H1 (cell line): ENCODE data around the gene CMSS1. TPM values are rescaled to one million over a fixed set of nuclear protein-coding genes. Genes with fewer than 3 reads are reported as not detected.

Experiments
- CTCF ChIA-PET: fragments of 300-600 bp; sonication (Branson Sonifier 250); formaldehyde crosslinking; loops from one replicate; lab custom pipeline; 2021; ENCODE audit not compliant: partially characterized antibody; lab: Charles Lee
- POLR2A ChIA-PET: fragments of 300-600 bp; sonication (Branson Sonifier 250); formaldehyde crosslinking; loops from one replicate; lab custom pipeline; 2021; ENCODE audit warnings: inconsistent platforms; ENCODE audit not compliant: partially characterized antibody; lab: Charles Lee
- DNase-seq, 2 experiments: peaks; one replicate each; pipeline versions ENCODE4 v3.0.0 to v3.0.0-alpha.2; 2010 to 2022; ENCODE audit warnings: low spot score in 2 of 2, low read depth in 1 of 2, mixed read lengths in 1 of 2
- FAIRE-seq: peaks from 2 replicates; lab custom pipeline; 2011; peaks lifted over from hg19 to GRCh38; lab: Jason Lieb, UNC
- H2AFZ ChIP-seq: 2 replicates; pipeline ENCODE4 v1.8.1; 2012; ENCODE audit warnings: low read length, inconsistent platforms
- H2AK5ac ChIP-seq: 2 replicates; pipeline ENCODE4 v1.6.1; 2013; ENCODE audit warnings: low read depth, low read length
- H2BK120ac ChIP-seq: replicated peaks from 2 replicates; pipeline ENCODE3; 2013; ENCODE audit warnings: low read depth, low read length, inconsistent platforms
- H2BK12ac ChIP-seq: 2 replicates; pipeline ENCODE4 v1.6.1; 2013; ENCODE audit warnings: low read depth, low read length
- H2BK15ac ChIP-seq: 2 replicates; pipeline ENCODE4 v1.6.1; 2013; ENCODE audit warnings: low read length
- H2BK20ac ChIP-seq: 2 replicates; pipeline ENCODE4 v1.6.1; 2013; ENCODE audit warnings: low read length
- H2BK5ac ChIP-seq: 2 replicates; pipeline ENCODE4 v1.6.1; 2013; ENCODE audit warnings: low read depth, low read length
- H3K14ac ChIP-seq: 2 replicates; pipeline ENCODE4 v1.6.1; 2013; ENCODE audit warnings: inconsistent platforms; ENCODE audit not compliant: insufficient read length
- H3K18ac ChIP-seq: 2 replicates; pipeline ENCODE4 v1.6.1; 2013; ENCODE audit warnings: low read length; ENCODE audit errors: extremely low read depth
- H3K23ac ChIP-seq: 2 replicates; pipeline ENCODE4 v1.6.1; 2013; ENCODE audit warnings: inconsistent platforms; ENCODE audit not compliant: insufficient read length
- H3K23me2 ChIP-seq: 2 replicates; pipeline ENCODE4 v1.6.1; 2013; ENCODE audit warnings: low read depth, low read length
- H3K27ac ChIP-seq: 2 replicates; pipeline ENCODE4 v1.6.1; 2011; ENCODE audit warnings: low read depth, low read length, inconsistent platforms
- H3K27me3 ChIP-seq, 4 experiments: replicated peaks in 1 of 4; 1 replicate in 1 of 4; 2 replicates in 3 of 4; pipeline versions ENCODE4 v1.6.1 to v1.8.1; 2011 to 2013; ENCODE audit warnings: low read length in 3 of 4, mild to moderate bottlenecking in 3 of 4, inconsistent platforms in 2 of 4, mixed read lengths in 2 of 4, moderate library complexity in 1 of 4; ENCODE audit not compliant: control insufficient read depth in 3 of 4, insufficient read depth in 3 of 4; ENCODE audit errors: extremely low read depth in 1 of 4
- H3K36me3 ChIP-seq, 4 experiments: 2 replicates each; pipeline versions ENCODE4 v1.6.1 to v1.8.1; 2011 to 2013; ENCODE audit warnings: mild to moderate bottlenecking in 4 of 4, low read length in 3 of 4, moderate library complexity in 2 of 4, control low read depth in 1 of 4, inconsistent platforms in 1 of 4; ENCODE audit not compliant: insufficient read depth in 4 of 4, control insufficient read depth in 2 of 4
- H3K4ac ChIP-seq: replicated peaks from 2 replicates; pipeline ENCODE3; 2013; ENCODE audit warnings: low read length, low read depth, mixed read lengths, inconsistent platforms; ENCODE audit not compliant: insufficient read length
- H3K4me1 ChIP-seq, 4 experiments: replicated peaks in 1 of 4; 1 replicate in 1 of 4; 2 replicates in 3 of 4; pipeline versions ENCODE4 v1.6.1 to v1.8.1; 2011 to 2013; ENCODE audit warnings: low read length in 3 of 4, inconsistent platforms in 2 of 4, mixed read lengths in 1 of 4; ENCODE audit not compliant: insufficient read depth in 4 of 4, control insufficient read depth in 3 of 4
- H3K4me2 ChIP-seq, 2 experiments: 2 replicates each; pipeline versions ENCODE4 v1.6.1 to v1.8.1; 2011 to 2013; ENCODE audit warnings: low read depth in 2 of 2, low read length in 2 of 2, control low read depth in 1 of 2, inconsistent platforms in 1 of 2, mild to moderate bottlenecking in 1 of 2; ENCODE audit not compliant: insufficient read depth in 1 of 2
- H3K4me3 ChIP-seq, 4 experiments: fragments of 200-600, 300-600 bp in 1 of 4; sonication (generic), shearing (Covaris generic), sonication (Bioruptor Twin) in 1 of 4; 2 replicates each; pipeline versions ENCODE4 v1.5.1 to v1.8.1; 2011 to 2016; ENCODE audit warnings: low read length in 4 of 4, low read depth in 3 of 4, control low read depth in 2 of 4, inconsistent platforms in 2 of 4, mild to moderate bottlenecking in 2 of 4, mixed read lengths in 1 of 4, moderate library complexity in 1 of 4; ENCODE audit not compliant: insufficient read depth in 2 of 4; ENCODE audit errors: extremely low read depth in 1 of 4
- H3K56ac ChIP-seq: replicated peaks from 2 replicates; pipeline ENCODE3; 2013; ENCODE audit warnings: low read depth, mild to moderate bottlenecking, mixed read lengths, low read length, inconsistent platforms; ENCODE audit not compliant: insufficient read length
- H3K79me1 ChIP-seq: 2 replicates; pipeline ENCODE4 v1.6.1; 2013; ENCODE audit warnings: low read depth, low read length, control low read depth
- H3K79me2 ChIP-seq, 2 experiments: 2 replicates each; pipeline versions ENCODE4 v1.6.1 to v1.8.1; 2012 to 2013; ENCODE audit warnings: low read length in 2 of 2, mild to moderate bottlenecking in 2 of 2, inconsistent platforms in 1 of 2; ENCODE audit not compliant: insufficient read depth in 2 of 2, control insufficient read depth in 1 of 2
- H3K9ac ChIP-seq, 4 experiments: replicated peaks in 1 of 4; 1 replicate in 1 of 4; 2 replicates in 3 of 4; pipeline versions ENCODE4 v1.6.1 to v1.8.1; 2011 to 2013; ENCODE audit warnings: low read depth in 3 of 4, low read length in 3 of 4, control low read depth in 2 of 4, mild to moderate bottlenecking in 2 of 4, moderate library complexity in 2 of 4, inconsistent platforms in 1 of 4; ENCODE audit errors: extremely low read depth in 1 of 4
- H3K9me3 ChIP-seq, 2 experiments: 2 replicates each; pipeline versions ENCODE4 v1.6.1 to v1.8.1; 2012 to 2013; ENCODE audit warnings: mild to moderate bottlenecking in 2 of 2, moderate library complexity in 2 of 2, control low read depth in 1 of 2, inconsistent platforms in 1 of 2, low read depth in 1 of 2, low read length in 1 of 2, mixed read lengths in 1 of 2; ENCODE audit not compliant: insufficient read depth in 2 of 2
- H4K20me1 ChIP-seq, 2 experiments: replicated peaks in 1 of 2; 2 replicates each; pipeline versions ENCODE3 to v1.8.1; 2011 to 2013; ENCODE audit warnings: inconsistent platforms in 2 of 2, low read length in 2 of 2, mild to moderate bottlenecking in 1 of 2; ENCODE audit not compliant: insufficient read depth in 2 of 2, control insufficient read depth in 1 of 2
- H4K5ac ChIP-seq: 2 replicates; pipeline ENCODE4 v1.6.1; 2013; ENCODE audit warnings: low read length, low read depth, mixed read lengths, inconsistent platforms; ENCODE audit not compliant: insufficient read length
- H4K8ac ChIP-seq: 2 replicates; pipeline ENCODE4 v1.8.0; 2013; ENCODE audit warnings: mild to moderate bottlenecking, moderate library complexity, low read length, inconsistent platforms; ENCODE audit not compliant: insufficient read depth; ENCODE audit errors: extremely low read depth
- H4K91ac ChIP-seq: replicated peaks from 2 replicates; pipeline ENCODE3; 2013; ENCODE audit warnings: low read length, mixed read lengths, inconsistent platforms; ENCODE audit not compliant: insufficient read length
- PHF8 ChIP-seq: fragments of 200-600 bp; sonication (generic); conservative IDR thresholded peaks from 2 replicates; pipeline ENCODE4 v1.7.1; 2012; ENCODE audit warnings: low read depth, mild to moderate bottlenecking, inconsistent platforms, low read length, moderate library complexity
- POLR2AphosphoS5 ChIP-seq: IDR thresholded peaks from 2 replicates; pipeline ENCODE4 v1.6.1; 2011; ENCODE audit warnings: low read depth, low read length
- RBBP5 ChIP-seq: IDR thresholded peaks from 2 replicates; pipeline ENCODE4 v1.7.1; 2012; ENCODE audit warnings: low read depth, mild to moderate bottlenecking, inconsistent platforms, low read length, moderate library complexity, borderline replicate concordance
- SIN3A ChIP-seq, 2 experiments: IDR thresholded peaks in 1 of 2; conservative IDR thresholded peaks in 1 of 2; 2 replicates each; pipeline ENCODE4 v1.6.1; 2011 to 2012; ENCODE audit warnings: low read length in 2 of 2, improper control_type of control experiment in 1 of 2, low read depth in 1 of 2, mild to moderate bottlenecking in 1 of 2
- TAF1 ChIP-seq: IDR thresholded peaks from 2 replicates; pipeline ENCODE4 v1.6.1; 2011; ENCODE audit warnings: mild to moderate bottlenecking, low read depth, low read length
- TAF7 ChIP-seq: optimal IDR thresholded peaks from 2 replicates; pipeline ENCODE3; 2011; ENCODE audit warnings: low read depth, mild to moderate bottlenecking, inconsistent platforms, low read length, moderate library complexity, borderline replicate concordance
- TBP ChIP-seq: IDR thresholded peaks from 2 replicates; pipeline ENCODE4 v1.6.1; 2011; ENCODE audit warnings: low read depth, low read length, improper control_type of control experiment
- WGBS, 2 experiments: shearing (Covaris generic) in 1 of 2; methylation state at CpG; one replicate each; pipeline versions ENCODE4 v1.1.6 to v1.1.7; 2013 to 2015; ENCODE audit warnings: low lambda C conversion rate in 2 of 2, mixed read lengths in 2 of 2, inconsistent platforms in 1 of 2, low coverage in 1 of 2, missing lambda C conversion rate in 1 of 2; ENCODE audit not compliant: insufficient replicate concordance in 2 of 2, insufficient coverage in 1 of 2, insufficient read length in 1 of 2; ENCODE audit errors: extremely low coverage in 1 of 2, missing lambda C conversion rate in 1 of 2; 5-methylcytosine and 5-hydroxymethylcytosine counted together
- long read RNA-seq, 2 experiments: library from RNA in 1 of 2; library from capped mRNA in 1 of 2; stranded (forward); transcript quantifications; one replicate each; pipeline ENCODE4 v2.0.0, GENCODE V29; 2021; ENCODE audit warnings: inconsistent platforms in 1 of 2
- polyA minus RNA-seq, 3 experiments: library from RNA; depleted of rRNA, polyadenylated mRNA; stranded (reverse); fragments of >200 nt; gene quantifications; 1 replicate in 2 of 3; 2 replicates in 1 of 3; pipeline ENCODE4 v1.2.3, GENCODE V29; 2011
- polyA plus RNA-seq, 7 experiments: library from polyadenylated mRNA; depleted of rRNA in 3 of 7; stranded (reverse) in 5 of 7; unstranded in 2 of 7; fragments of >200 nt in 5 of 7; fragments of 200-250 nt in 2 of 7; gene quantifications; 1 replicate in 5 of 7; 2 replicates in 1 of 7; 4 replicates in 1 of 7; pipeline versions ENCODE4 v1.2.1 to v1.2.3, GENCODE V29; 2011 to 2013; ENCODE audit warnings: missing spikeins in 2 of 7, mixed read lengths in 2 of 7
- total RNA-seq: library from RNA; stranded (reverse); fragmentation: NEBNext Ultra II Directional; extraction: Animal tissue kit (Norgen Biotek cat#: 25700); gene quantifications from 2 replicates; pipeline ENCODE4 v1.2.1, GENCODE V29; 2021

Gene CMSS1
- total RNA-seq (65.9 and 75.1 TPM in 2 replicates), polyA plus RNA-seq (2011; rRNA removed) (10.2 and 15.2 TPM in 2 replicates), polyA minus RNA-seq (2011; rRNA and poly(A)+ RNA removed) (8.1 and 9.8 TPM in 2 replicates)
- polyA plus RNA-seq (2011; cell fraction: cytosol; rRNA removed) = 26.0 TPM
- 4.3 TPM for polyA plus RNA-seq (2011; cell fraction: nucleus; rRNA removed)
- polyA plus RNA-seq (2012, experiment 1 of 2) = 36.1 to 77.3 TPM (median 39.6 TPM) in 4 replicates
- polyA plus RNA-seq (2012, experiment 2 of 2) = 20.3 TPM
- polyA plus RNA-seq (2013, experiment 1 of 2) = 87.2 TPM
- polyA plus RNA-seq (2013, experiment 2 of 2) = 96.4 TPM
- polyA minus RNA-seq (2011; cell fraction: cytosol; rRNA and poly(A)+ RNA removed) = 34.1 TPM
- polyA minus RNA-seq (2011; cell fraction: nucleus; rRNA and poly(A)+ RNA removed) = 31.3 TPM
- long read RNA-seq, experiment 1, partial matches to known transcripts = 10 of 19 reads
- long read RNA-seq, experiment 1, other reads (novel, unspliced or antisense) = 7 of 19 reads
- long read RNA-seq, experiment 2, partial matches to known transcripts = 6 of 25 reads
- long read RNA-seq, experiment 2, other reads (novel, unspliced or antisense) = 19 of 25 reads

GRCh38 chr3:99817437-99818240 lies at the start of gene CMSS1:
Gene CMSS1, plus strand, starts transcription at chr3:99817862.
- FAIRE-seq = peak; percentile 65
- peak within 1 kb of the TSS; percentile 80 for H3K27ac ChIP-seq
- peak within 1 kb of the TSS; percentile 76 for H2BK5ac ChIP-seq
- no peak within 1 kb of the TSS for H2BK12ac ChIP-seq
- H2BK20ac ChIP-seq = no peak within 1 kb of the TSS
- H4K8ac ChIP-seq = peak within 1 kb of the TSS; percentile 92; the same call in 1 of the 2 replicates
- peak within 1 kb of the TSS; percentile 48 for H3K56ac ChIP-seq
- POLR2A ChIA-PET = interaction anchor here (0.8 to 1.3 kb wide), 3 partner anchors 26 to 443 kb away, joined by 3 to 5 read pairs (median 4); partner anchors contain the start of gene TBC1D23
- no peak within 1 kb of the TSS for H3K4ac ChIP-seq
- H3K23me2 ChIP-seq = peaks cover 12% of the 10 kb centered on the region
- no peak within 1 kb of the TSS for H4K91ac ChIP-seq
- CTCF ChIA-PET = interaction anchor here (1.1 to 3.0 kb wide), 2 partner anchors 9 to 251 kb away, joined by 5 to 9 read pairs; no protein-coding TSS in a partner anchor
- H3K9me3 ChIP-seq = no peaks in the 10 kb centered on the region
- H2AK5ac ChIP-seq = no peak within 1 kb of the TSS; the same call in 1 of the 2 replicates
- peaks cover 0 to 5% (median 0%) of the 10 kb centered on the region in 4 experiments; a peak in 2 of 7 replicates for H3K4me1 ChIP-seq
- no peak within 1 kb of the TSS for H2BK15ac ChIP-seq
- no peak within 1 kb of the TSS for H3K23ac ChIP-seq
- H3K79me2 ChIP-seq = peaks cover 0 to 26% of the 10 kb centered on the region in 2 experiments; a peak in 2 of 4 replicates
- H3K14ac ChIP-seq = no peak within 1 kb of the TSS
- H4K20me1 ChIP-seq = no peaks in the 10 kb centered on the region
- WGBS, 2 experiments = 2% methylated on average over 60 of the region's 60 CpGs; no CpG with 5 or more reads in 1 of the 2 experiments
- peaks cover 4% of the 10 kb centered on the region for H3K79me1 ChIP-seq
- H2AFZ ChIP-seq = peak within 1 kb of the TSS; percentile 89
- peak within 1 kb of the TSS; percentile 79 to 94 (median 88) for H3K4me3 ChIP-seq
- no peaks in the 10 kb centered on the region; a peak in 1 of 7 replicates for H3K27me3 ChIP-seq
- H2BK120ac ChIP-seq = no peak within 1 kb of the TSS
- peak; percentile 58 to 97 for DNase-seq
- H3K4me2 ChIP-seq = peak within 1 kb of the TSS; percentile 73 to 85
- peak within 1 kb of the TSS; percentile 85 to 90 (median 90) for H3K9ac ChIP-seq
- peak within 1 kb of the TSS; percentile 89 for H3K18ac ChIP-seq
- no peaks in the 10 kb centered on the region for H3K36me3 ChIP-seq
- no peak within 1 kb of the TSS for H4K5ac ChIP-seq
- peak; percentile 42 for TF ChIP-seq TBP
- TF ChIP-seq TAF1 = peak; percentile 88
- TF ChIP-seq PHF8 = peak; percentile 84
- TF ChIP-seq RBBP5 = peak; percentile 71
- peak in 1 of 2 experiments; percentile 91; a peak in 2 of 4 replicates for TF ChIP-seq SIN3A (conservative IDR thresholded peaks at IDR 0.05 in 1 of 2, IDR thresholded peaks at IDR 0.05 in 1 of 2; ENCODE audit: low read depth in 1 of 2, low read length in 2 of 2)
- TF ChIP-seq TAF7 = peak; percentile 56
- TF ChIP-seq POLR2AphosphoS5 = peak; percentile 89
